Activated CD4-positive, alpha-beta T cell treated with anti-CD3 and anti-CD28 coated beads, Interleukin-2, amount 50 U/mL, for 16 hours (primary cell): ENCODE results near the gene MTHFS.

ENCODE experiments used
- DNase-seq: peaks from one replicate; pipeline ENCODE4 v3.0.0-alpha.2; 2020

Gene MTHFS

GRCh38 chr15:79874242-79874641 lies 22.6 kb downstream of the MTHFS start:
- DNase-seq = no peak

GRCh38 chr15:79872358-79873017 lies 24.3 kb downstream of the MTHFS start:
- DNase-seq = peak; percentile 46

GRCh38 chr15:79868554-79868953 lies 28.3 kb downstream of the MTHFS start:
- DNase-seq = no peak

- no peak for DNase-seq
Measured at GRCh38 chr15:79863886-79864285, 32.9 kb downstream of the MTHFS start.

- DNase-seq = no peak
Measured at GRCh38 chr15:79862191-79862590, 34.6 kb downstream of the MTHFS start.

GRCh38 chr15:79860661-79861060 lies 36.2 kb downstream of the MTHFS start:
- no peak for DNase-seq

- DNase-seq = no peak
Measured at GRCh38 chr15:79858469-79858868, 38.3 kb downstream of the MTHFS start.

- DNase-seq = peak; percentile 83
Measured at GRCh38 chr15:79853492-79854328, 43.1 kb downstream of the MTHFS start.

GRCh38 chr15:79849789-79850188 lies 47.0 kb downstream of the MTHFS start:
- DNase-seq = peak; percentile 32

- no peak for DNase-seq
Measured at GRCh38 chr15:79846539-79846938, 50.3 kb downstream of the MTHFS start.

GRCh38 chr15:79844221-79844620 lies 52.6 kb downstream of the MTHFS start:
- no peak for DNase-seq

- DNase-seq = no peak
Measured at GRCh38 chr15:79837846-79838245, 59.0 kb downstream of the MTHFS start.

GRCh38 chr15:79834495-79834894 lies 62.3 kb downstream of the MTHFS start:
- DNase-seq = no peak

- DNase-seq = no peak
Measured at GRCh38 chr15:79832367-79833120, 64.3 kb downstream of the MTHFS start.

GRCh38 chr15:79831604-79832003 lies 65.2 kb downstream of the MTHFS start:
- no peak for DNase-seq

- no peak for DNase-seq
Measured at GRCh38 chr15:79829950-79830349, 66.9 kb downstream of the MTHFS start.

GRCh38 chr15:79828447-79828846 lies 68.4 kb downstream of the MTHFS start:
- no peak for DNase-seq

GRCh38 chr15:79826800-79827199 lies 70.0 kb downstream of the MTHFS start:
- DNase-seq = no peak

- no peak for DNase-seq
Measured at GRCh38 chr15:79824136-79824701, 72.6 kb downstream of the MTHFS start.

- no peak for DNase-seq
Measured at GRCh38 chr15:79820820-79821219, 76.0 kb downstream of the MTHFS start.

- no peak for DNase-seq
Measured at GRCh38 chr15:79820176-79820575, 76.6 kb downstream of the MTHFS start.

- no peak for DNase-seq
Measured at GRCh38 chr15:79816571-79816970, 80.2 kb downstream of the MTHFS start.

GRCh38 chr15:79815468-79815867 lies 81.3 kb downstream of the MTHFS start:
- no peak for DNase-seq
